Esophagus muscularis mucosa (tissue), 4 donors: ENCODE measurements around the gene MAST4. TPM values are rescaled to one million over a fixed set of nuclear protein-coding genes. Genes with fewer than 3 reads are reported as not detected.

Source experiments
- DNase-seq: peaks from one replicate; pipeline ENCODE4 v3.0.0-alpha.2; 2017; ENCODE audit errors: extremely low spot score
- H3K27ac ChIP-seq, 4 donors: fragments of 200-600 bp; sonication (generic); replicated peaks in 1 of 4; 1 replicate in 3 of 4; 2 replicates in 1 of 4; pipeline ENCODE4 v1.5.1; 2016 to 2019; ENCODE audit warnings: mild to moderate bottlenecking in 1 of 4
- H3K27me3 ChIP-seq, 4 donors: fragments of 200-600 bp; sonication (generic); one replicate each; pipeline versions ENCODE4 v1.5.1 to v1.6.0; 2016 to 2019
- H3K36me3 ChIP-seq, 4 donors: fragments of 200-600 bp; sonication (generic); one replicate each; pipeline ENCODE4 v1.5.1; 2016 to 2019
- H3K4me1 ChIP-seq, 4 donors: fragments of 200-600 bp; sonication (generic); one replicate each; pipeline ENCODE4 v1.5.1; 2016 to 2019
- H3K4me3 ChIP-seq, 4 donors: fragments of 200-600 bp; sonication (generic); 1 replicate in 2 of 4; 2 replicates in 2 of 4; pipeline ENCODE4 v1.5.1; 2016 to 2019; ENCODE audit warnings: mild to moderate bottlenecking in 4 of 4, moderate library complexity in 1 of 4
- H3K9me3 ChIP-seq, 4 donors: fragments of 200-600 bp; sonication (generic); 1 replicate in 3 of 4; 2 replicates in 1 of 4; pipeline ENCODE4 v1.5.1; 2016 to 2019
- CTCF ChIP-seq, 3 experiments: fragments of 200-600 bp in 2 of 3; fragments of 450-650 bp in 1 of 3; sonication (generic) in 2 of 3; IDR thresholded peaks; one replicate each; pipeline ENCODE4 v1.5.1; 2017 to 2019; ENCODE audit warnings: antibody characterized with exemption in 3 of 3, mild to moderate bottlenecking in 2 of 3, moderate library complexity in 1 of 3
- EP300 ChIP-seq: sonication (generic); formaldehyde crosslinking; IDR thresholded peaks from one replicate; pipeline ENCODE4 v1.6.1; 2017; ENCODE audit warnings: antibody characterized with exemption
- POLR2A ChIP-seq: fragments of 450-650 bp; IDR thresholded peaks from one replicate; pipeline ENCODE4 v1.6.1; 2017; ENCODE audit warnings: antibody characterized with exemption, moderate library complexity, mild to moderate bottlenecking, low read depth
- POLR2AphosphoS5 ChIP-seq, 2 donors: sonication (generic); formaldehyde crosslinking; IDR thresholded peaks; one replicate each; pipeline ENCODE4 v1.6.1; 2017; ENCODE audit warnings: antibody characterized with exemption in 2 of 2
- WGBS: methylation state at CpG from one replicate; pipeline ENCODE4 v1.1.5; 2018; 5-methylcytosine and 5-hydroxymethylcytosine counted together
- intact Hi-C: fragments of 100-400 bp; cut with DNase I; formaldehyde crosslinking; loops from one replicate; pipeline ENCODE4 v1.15.1; 2023
- total RNA-seq, 4 donors: library from RNA; depleted of rRNA; stranded (reverse); fragments of >200 nt; gene quantifications; one replicate each; pipeline versions ENCODE4 v1.1.0 to v1.2.1, GENCODE V29; 2016

The MAST4 gene
- total RNA-seq, 4 donors from 2014 or later: 26.2 to 39.7 (median 35.8) TPM

- no peak for DNase-seq
- Histone ChIP-seq H3K9me3 (no peaks in the 10 kb centered on the region), H3K27me3 (no peaks in the 10 kb centered on the region), H3K4me1 (no peaks in the 10 kb centered on the region), H3K4me3 (no peak overlapping the region), H3K27ac (no peak overlapping the region), H3K36me3 (no peaks in the 10 kb centered on the region)
- TF ChIP-seq CTCF (IDR thresholded peaks at IDR 0.05): no peak
- no peak for TF ChIP-seq POLR2A
- no peak for TF ChIP-seq POLR2AphosphoS5 (IDR thresholded peaks at IDR 0.05)
- no peak for TF ChIP-seq EP300
- 96% methylated on average over 1 of the region's 1 CpG for WGBS
- intact Hi-C loops: loop anchor here (10.0 kb wide), 1 partner anchor 67 kb away; no protein-coding TSS in a partner anchor
Observed at GRCh38 chr5:66952153-66952552, 356.0 kb downstream of the MAST4 start.

GRCh38 chr5:66956439-66956838 is 360.2 kb downstream of the MAST4 start:
- no peak for DNase-seq
- no peaks in the 10 kb centered on the region for H3K36me3 ChIP-seq
- peaks cover 6 to 31% (median 29%) of the 10 kb centered on the region in 4 donors for H3K4me1 ChIP-seq
- H3K9me3 ChIP-seq: no peaks in the 10 kb centered on the region
- H3K4me3 ChIP-seq: no peak overlapping the region
- no peak overlapping the region for H3K27ac ChIP-seq
- 89% methylated on average over 4 of the region's 4 CpGs for WGBS
- intact Hi-C loops: loop anchor here (5.0 to 10.0 kb wide), 2 partner anchors 46 to 72 kb away; no protein-coding TSS in a partner anchor
- H3K27me3 ChIP-seq: no peaks in the 10 kb centered on the region
- no peak for TF ChIP-seq POLR2A
- no peak for TF ChIP-seq EP300
- no peak for TF ChIP-seq CTCF (IDR thresholded peaks at IDR 0.05)
- TF ChIP-seq POLR2AphosphoS5 (IDR thresholded peaks at IDR 0.05): no peak

GRCh38 chr5:66958201-66958979 is 362.2 kb downstream of the MAST4 start:
- no peak for DNase-seq
- Histone ChIP-seq H3K27ac (peak overlapping the region; percentile 66 to 79 (median 72)), H3K4me1 (peaks cover 6 to 32% (median 29%) of the 10 kb centered on the region in 4 donors), H3K9me3 (no peaks in the 10 kb centered on the region), H3K36me3 (no peaks in the 10 kb centered on the region), H3K27me3 (no peaks in the 10 kb centered on the region), H3K4me3 (peak overlapping the region; percentile 48 to 55 (median 50))
- TF ChIP-seq EP300 (no peak), POLR2A (no peak), POLR2AphosphoS5 (IDR thresholded peaks at IDR 0.05) (no peak), CTCF (IDR thresholded peaks at IDR 0.05) (no peak)
- WGBS: 33% methylated on average over 10 of the region's 10 CpGs
- intact Hi-C loops: loop anchor here (5.0 to 10.0 kb wide), 2 partner anchors 44 to 74 kb away; no protein-coding TSS in a partner anchor

GRCh38 chr5:66958980-66959641 is 362.9 kb downstream of the MAST4 start:
- DNase-seq: no peak
- no peaks in the 10 kb centered on the region for H3K36me3 ChIP-seq
- H3K9me3 ChIP-seq: no peaks in the 10 kb centered on the region
- TF ChIP-seq POLR2AphosphoS5 (IDR thresholded peaks at IDR 0.05) (no peak), POLR2A (no peak)
- WGBS: 41% methylated on average over 11 of the region's 11 CpGs
- H3K27ac ChIP-seq: peak overlapping the region; percentile 66 to 79 (median 72)
- H3K4me3 ChIP-seq: peak overlapping the region; percentile 48 to 55 (median 50)
- intact Hi-C loops: loop anchor here (5.0 to 10.0 kb wide), 2 partner anchors 43 to 74 kb away; no protein-coding TSS in a partner anchor
- peaks cover 6 to 32% (median 29%) of the 10 kb centered on the region in 4 donors for H3K4me1 ChIP-seq
- H3K27me3 ChIP-seq: no peaks in the 10 kb centered on the region

GRCh38 chr5:66959653-66960052 is 363.5 kb downstream of the MAST4 start:
- no peaks in the 10 kb centered on the region for H3K36me3 ChIP-seq
- H3K27me3 ChIP-seq: no peaks in the 10 kb centered on the region
- WGBS: 44% methylated on average over 2 of the region's 2 CpGs
- no peak for DNase-seq
- no peaks in the 10 kb centered on the region for H3K9me3 ChIP-seq
- TF ChIP-seq POLR2AphosphoS5 (IDR thresholded peaks at IDR 0.05) (no peak), EP300 (no peak), POLR2A (no peak), CTCF (IDR thresholded peaks at IDR 0.05) (no peak)
- H3K27ac ChIP-seq: peak overlapping the region; percentile 66 to 79 (median 72)
- H3K4me3 ChIP-seq: peak overlapping the region; percentile 48 to 55 (median 50)
- peaks cover 6 to 32% (median 29%) of the 10 kb centered on the region in 4 donors for H3K4me1 ChIP-seq
- intact Hi-C loops: loop anchor here (5.0 to 10.0 kb wide), 2 partner anchors 43 to 75 kb away; no protein-coding TSS in a partner anchor
